H1 (cell line): ENCODE results near the gene RASAL2. TPM values are rescaled to one million over a fixed set of nuclear protein-coding genes. Genes with fewer than 3 reads are reported as not detected.

Source experiments
- HDAC6 ChIP-seq: IDR thresholded peaks from one replicate; pipeline ENCODE4 v1.7.1; 2012; ENCODE audit warnings: low read depth, mild to moderate bottlenecking, inconsistent platforms, low read length, moderate library complexity
- KDM1A ChIP-seq: fragments of 200-600, 300-600 bp; sonication (generic); IDR thresholded peaks from 2 replicates; pipeline ENCODE4 v1.7.1; 2016; ENCODE audit warnings: mild to moderate bottlenecking, low read length, borderline replicate concordance
- PHF8 ChIP-seq: fragments of 200-600 bp; sonication (generic); conservative IDR thresholded peaks from 2 replicates; pipeline ENCODE4 v1.7.1; 2012; ENCODE audit warnings: low read depth, mild to moderate bottlenecking, inconsistent platforms, low read length, moderate library complexity
- TEAD4 ChIP-seq: IDR thresholded peaks from 2 replicates; pipeline ENCODE4 v1.6.1; 2012; ENCODE audit warnings: low read depth, low read length, inconsistent platforms, mixed read lengths
- polyA plus RNA-seq, 7 experiments: library from polyadenylated mRNA; depleted of rRNA in 3 of 7; stranded (reverse) in 5 of 7; unstranded in 2 of 7; fragments of >200 nt in 5 of 7; fragments of 200-250 nt in 2 of 7; gene quantifications; 1 replicate in 5 of 7; 2 replicates in 1 of 7; 4 replicates in 1 of 7; pipeline versions ENCODE4 v1.2.1 to v1.2.3, GENCODE V29; 2011 to 2013; ENCODE audit warnings: missing spikeins in 2 of 7, mixed read lengths in 2 of 7
- total RNA-seq: library from RNA; stranded (reverse); fragmentation: NEBNext Ultra II Directional; extraction: Animal tissue kit (Norgen Biotek cat#: 25700); gene quantifications from 2 replicates; pipeline ENCODE4 v1.2.1, GENCODE V29; 2021
- TF ChIP-seq, protein P1 (sequence below): fragments of 300-600 bp; sonication (generic); IDR thresholded peaks from 2 replicates; pipeline ENCODE4 v1.7.1; 2012; ENCODE audit warnings: low read length, moderate library complexity, mild to moderate bottlenecking, inconsistent platforms; ENCODE audit not compliant: insufficient replicate concordance

Gene RASAL2
- total and polyA plus RNA-seq, 2 of the 8 experiments (the other 6 are each of a cell fraction or from before 2014, with no cell fraction given): 15.9 to 32.5 TPM

DNA sequence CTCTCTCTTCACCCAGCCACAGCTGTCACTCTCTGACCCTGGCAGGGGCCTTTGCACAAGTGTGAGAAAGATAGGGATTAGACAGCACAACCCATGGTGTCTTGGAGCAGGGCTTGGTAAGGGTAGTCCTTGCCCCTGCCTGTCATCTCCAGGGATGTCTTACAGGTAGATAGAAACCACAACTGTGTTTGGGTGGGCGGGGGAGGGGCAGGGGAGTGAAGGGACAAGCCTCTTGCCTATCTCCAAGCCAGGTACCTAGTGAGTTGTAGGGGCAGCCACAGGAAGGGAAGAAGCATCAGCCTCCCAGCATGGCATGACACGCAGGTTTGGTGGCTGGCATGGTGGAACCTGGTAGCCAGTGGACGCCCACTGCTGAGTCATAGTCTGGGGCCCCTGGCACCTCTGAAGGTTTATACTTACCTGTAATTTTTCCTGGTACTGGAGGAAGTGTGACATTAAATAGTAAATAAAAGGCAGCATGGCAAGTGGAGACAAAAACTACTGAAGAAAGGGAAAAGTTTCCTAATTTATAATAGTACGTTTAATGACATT lies 305.3 kb downstream of the RASAL2 start (continued):
- TF ChIP-seq HDAC6: no peak
- TF ChIP-seq, protein P1, sequence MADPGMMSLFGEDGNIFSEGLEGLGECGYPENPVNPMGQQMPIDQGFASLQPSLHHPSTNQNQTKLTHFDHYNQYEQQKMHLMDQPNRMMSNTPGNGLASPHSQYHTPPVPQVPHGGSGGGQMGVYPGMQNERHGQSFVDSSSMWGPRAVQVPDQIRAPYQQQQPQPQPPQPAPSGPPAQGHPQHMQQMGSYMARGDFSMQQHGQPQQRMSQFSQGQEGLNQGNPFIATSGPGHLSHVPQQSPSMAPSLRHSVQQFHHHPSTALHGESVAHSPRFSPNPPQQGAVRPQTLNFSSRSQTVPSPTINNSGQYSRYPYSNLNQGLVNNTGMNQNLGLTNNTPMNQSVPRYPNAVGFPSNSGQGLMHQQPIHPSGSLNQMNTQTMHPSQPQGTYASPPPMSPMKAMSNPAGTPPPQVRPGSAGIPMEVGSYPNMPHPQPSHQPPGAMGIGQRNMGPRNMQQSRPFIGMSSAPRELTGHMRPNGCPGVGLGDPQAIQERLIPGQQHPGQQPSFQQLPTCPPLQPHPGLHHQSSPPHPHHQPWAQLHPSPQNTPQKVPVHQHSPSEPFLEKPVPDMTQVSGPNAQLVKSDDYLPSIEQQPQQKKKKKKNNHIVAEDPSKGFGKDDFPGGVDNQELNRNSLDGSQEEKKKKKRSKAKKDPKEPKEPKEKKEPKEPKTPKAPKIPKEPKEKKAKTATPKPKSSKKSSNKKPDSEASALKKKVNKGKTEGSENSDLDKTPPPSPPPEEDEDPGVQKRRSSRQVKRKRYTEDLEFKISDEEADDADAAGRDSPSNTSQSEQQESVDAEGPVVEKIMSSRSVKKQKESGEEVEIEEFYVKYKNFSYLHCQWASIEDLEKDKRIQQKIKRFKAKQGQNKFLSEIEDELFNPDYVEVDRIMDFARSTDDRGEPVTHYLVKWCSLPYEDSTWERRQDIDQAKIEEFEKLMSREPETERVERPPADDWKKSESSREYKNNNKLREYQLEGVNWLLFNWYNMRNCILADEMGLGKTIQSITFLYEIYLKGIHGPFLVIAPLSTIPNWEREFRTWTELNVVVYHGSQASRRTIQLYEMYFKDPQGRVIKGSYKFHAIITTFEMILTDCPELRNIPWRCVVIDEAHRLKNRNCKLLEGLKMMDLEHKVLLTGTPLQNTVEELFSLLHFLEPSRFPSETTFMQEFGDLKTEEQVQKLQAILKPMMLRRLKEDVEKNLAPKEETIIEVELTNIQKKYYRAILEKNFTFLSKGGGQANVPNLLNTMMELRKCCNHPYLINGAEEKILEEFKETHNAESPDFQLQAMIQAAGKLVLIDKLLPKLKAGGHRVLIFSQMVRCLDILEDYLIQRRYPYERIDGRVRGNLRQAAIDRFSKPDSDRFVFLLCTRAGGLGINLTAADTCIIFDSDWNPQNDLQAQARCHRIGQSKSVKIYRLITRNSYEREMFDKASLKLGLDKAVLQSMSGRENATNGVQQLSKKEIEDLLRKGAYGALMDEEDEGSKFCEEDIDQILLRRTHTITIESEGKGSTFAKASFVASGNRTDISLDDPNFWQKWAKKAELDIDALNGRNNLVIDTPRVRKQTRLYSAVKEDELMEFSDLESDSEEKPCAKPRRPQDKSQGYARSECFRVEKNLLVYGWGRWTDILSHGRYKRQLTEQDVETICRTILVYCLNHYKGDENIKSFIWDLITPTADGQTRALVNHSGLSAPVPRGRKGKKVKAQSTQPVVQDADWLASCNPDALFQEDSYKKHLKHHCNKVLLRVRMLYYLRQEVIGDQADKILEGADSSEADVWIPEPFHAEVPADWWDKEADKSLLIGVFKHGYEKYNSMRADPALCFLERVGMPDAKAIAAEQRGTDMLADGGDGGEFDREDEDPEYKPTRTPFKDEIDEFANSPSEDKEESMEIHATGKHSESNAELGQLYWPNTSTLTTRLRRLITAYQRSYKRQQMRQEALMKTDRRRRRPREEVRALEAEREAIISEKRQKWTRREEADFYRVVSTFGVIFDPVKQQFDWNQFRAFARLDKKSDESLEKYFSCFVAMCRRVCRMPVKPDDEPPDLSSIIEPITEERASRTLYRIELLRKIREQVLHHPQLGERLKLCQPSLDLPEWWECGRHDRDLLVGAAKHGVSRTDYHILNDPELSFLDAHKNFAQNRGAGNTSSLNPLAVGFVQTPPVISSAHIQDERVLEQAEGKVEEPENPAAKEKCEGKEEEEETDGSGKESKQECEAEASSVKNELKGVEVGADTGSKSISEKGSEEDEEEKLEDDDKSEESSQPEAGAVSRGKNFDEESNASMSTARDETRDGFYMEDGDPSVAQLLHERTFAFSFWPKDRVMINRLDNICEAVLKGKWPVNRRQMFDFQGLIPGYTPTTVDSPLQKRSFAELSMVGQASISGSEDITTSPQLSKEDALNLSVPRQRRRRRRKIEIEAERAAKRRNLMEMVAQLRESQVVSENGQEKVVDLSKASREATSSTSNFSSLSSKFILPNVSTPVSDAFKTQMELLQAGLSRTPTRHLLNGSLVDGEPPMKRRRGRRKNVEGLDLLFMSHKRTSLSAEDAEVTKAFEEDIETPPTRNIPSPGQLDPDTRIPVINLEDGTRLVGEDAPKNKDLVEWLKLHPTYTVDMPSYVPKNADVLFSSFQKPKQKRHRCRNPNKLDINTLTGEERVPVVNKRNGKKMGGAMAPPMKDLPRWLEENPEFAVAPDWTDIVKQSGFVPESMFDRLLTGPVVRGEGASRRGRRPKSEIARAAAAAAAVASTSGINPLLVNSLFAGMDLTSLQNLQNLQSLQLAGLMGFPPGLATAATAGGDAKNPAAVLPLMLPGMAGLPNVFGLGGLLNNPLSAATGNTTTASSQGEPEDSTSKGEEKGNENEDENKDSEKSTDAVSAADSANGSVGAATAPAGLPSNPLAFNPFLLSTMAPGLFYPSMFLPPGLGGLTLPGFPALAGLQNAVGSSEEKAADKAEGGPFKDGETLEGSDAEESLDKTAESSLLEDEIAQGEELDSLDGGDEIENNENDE: no peak
- TF ChIP-seq KDM1A: no peak
- TF ChIP-seq TEAD4: no peak
- TF ChIP-seq PHF8: no peak
